Fibroblast of lung (primary cell): Measurements from ENCODE around the gene CCDC18. TPM values are rescaled to one million over a fixed set of nuclear protein-coding genes. Genes with fewer than 3 reads are reported as not detected.
"Not testable (repeated sequence)": the region's sequence is repeated elsewhere in the genome, so short reads cannot be mapped to it uniquely, and the experiment has no call there.

Experiments used
- DNase-seq, 2 donors: peaks; one replicate each; pipeline versions ENCODE4 v3.0.0 to v3.0.0-alpha.2; 2010; ENCODE audit warnings: low read depth in 2 of 2
- H2AFZ ChIP-seq: 2 replicates; pipeline ENCODE4 v1.5.1; 2012; ENCODE audit warnings: low read length, control low read depth, inconsistent platforms
- H3K27ac ChIP-seq: 2 replicates; pipeline ENCODE4 v1.5.1; 2011; ENCODE audit warnings: low read length, control low read depth; ENCODE audit not compliant: insufficient read depth
- H3K27me3 ChIP-seq: 2 replicates; pipeline ENCODE4 v1.5.1; 2011; ENCODE audit warnings: mild to moderate bottlenecking, low read length; ENCODE audit not compliant: control insufficient read depth, insufficient read depth
- H3K36me3 ChIP-seq: 2 replicates; pipeline ENCODE4 v1.5.1; 2011; ENCODE audit warnings: low read length; ENCODE audit not compliant: control insufficient read depth, insufficient read depth
- H3K4me1 ChIP-seq: 2 replicates; pipeline ENCODE4 v1.5.1; 2011; ENCODE audit warnings: low read length; ENCODE audit not compliant: control insufficient read depth, insufficient read depth; ENCODE audit errors: extremely low read depth
- H3K4me2 ChIP-seq: 2 replicates; pipeline ENCODE4 v1.5.1; 2011; ENCODE audit warnings: low read length, control low read depth; ENCODE audit not compliant: insufficient read depth; ENCODE audit errors: extremely low read depth
- H3K4me3 ChIP-seq, 4 experiments: fragments of 200-600 bp in 1 of 4; sonication (generic) in 1 of 4; replicated peaks in 1 of 4; 2 replicates each; pipeline ENCODE4 v1.5.1; 2011 to 2016; ENCODE audit warnings: low read length in 4 of 4, low read depth in 3 of 4, mild to moderate bottlenecking in 3 of 4, control low read depth in 2 of 4, inconsistent platforms in 1 of 4, mixed read lengths in 1 of 4; ENCODE audit not compliant: insufficient read depth in 1 of 4; ENCODE audit errors: control extremely low read depth in 1 of 4
- H3K79me2 ChIP-seq: 2 replicates; pipeline ENCODE4 v1.5.1; 2012; ENCODE audit warnings: mild to moderate bottlenecking, low read length, inconsistent platforms; ENCODE audit not compliant: control insufficient read depth, insufficient read depth
- H3K9ac ChIP-seq: 2 replicates; pipeline ENCODE4 v1.5.1; 2011; ENCODE audit warnings: mild to moderate bottlenecking, low read length, control low read depth; ENCODE audit not compliant: insufficient read depth
- H3K9me3 ChIP-seq: 2 replicates; pipeline ENCODE4 v1.5.1; 2012; ENCODE audit warnings: low read depth, low read length; ENCODE audit not compliant: control insufficient read depth, insufficient read depth
- H4K20me1 ChIP-seq: 2 replicates; pipeline ENCODE4 v1.5.1; 2011; ENCODE audit warnings: low read length; ENCODE audit not compliant: control insufficient read depth, insufficient read depth; ENCODE audit errors: extremely low read depth
- CTCF ChIP-seq, 2 donors: IDR thresholded peaks in 1 of 2; conservative IDR thresholded peaks in 1 of 2; 1 replicate in 1 of 2; 2 replicates in 1 of 2; pipeline ENCODE4 v1.5.1; 2011 to 2012; ENCODE audit warnings: low read length in 2 of 2, control low read depth in 1 of 2, inconsistent platforms in 1 of 2, low read depth in 1 of 2, mild to moderate bottlenecking in 1 of 2
- EZH2 ChIP-seq: IDR thresholded peaks from 2 replicates; pipeline ENCODE4 v1.5.1; 2012; ENCODE audit warnings: low read length, control low read depth, mild to moderate bottlenecking; ENCODE audit errors: missing control alignments
- polyA plus RNA-seq, 2 donors: library from polyadenylated mRNA; depleted of rRNA in 1 of 2; stranded (reverse) in 1 of 2; unstranded in 1 of 2; fragments of >200 nt; gene quantifications; 2 replicates each; pipeline ENCODE4 v1.2.1, GENCODE V29; 2011 to 2012; ENCODE audit warnings: missing spikeins in 1 of 2
- total RNA-seq: library from RNA; depleted of rRNA; stranded (reverse); fragments of >200 nt; gene quantifications from 2 replicates; pipeline ENCODE4 v1.2.1, GENCODE V29; 2014

Gene CCDC18
- total and polyA plus RNA-seq, 2 donors (not counting 1 experiment from before 2014, with no cell fraction given), result 3.1 to 15.4 TPM

DNA sequence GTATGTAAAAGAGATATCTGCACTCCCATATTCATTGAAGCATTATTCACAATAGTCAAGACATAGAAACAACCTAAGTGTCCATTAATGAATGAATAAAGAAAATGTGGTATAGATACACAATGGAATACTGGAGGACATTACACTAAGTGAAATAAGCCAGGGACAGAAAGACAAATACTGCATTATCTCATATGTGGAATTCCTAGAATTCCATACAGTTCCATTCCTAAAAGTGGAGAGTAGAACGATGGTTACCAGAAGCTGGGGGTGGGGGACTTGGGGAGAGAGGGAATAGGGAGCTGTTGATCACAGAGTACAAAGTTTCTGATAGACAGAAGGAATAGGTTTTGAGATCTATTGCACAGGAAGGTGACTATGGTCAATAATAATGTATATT, 7.7 kb upstream of the CCDC18 start:
- no peak overlapping the region for H2AFZ ChIP-seq
- TF ChIP-seq EZH2 (no peak), CTCF (conservative IDR thresholded peaks at IDR 0.05 in 1 of 2, IDR thresholded peaks at IDR 0.05 in 1 of 2; ENCODE audit: low read depth in 1 of 2, low read length in 2 of 2) (no peak)
- no peaks in the 10 kb centered on the region for H3K4me1 ChIP-seq
- H3K9ac ChIP-seq, result no peak overlapping the region
- no peaks in the 10 kb centered on the region for H3K36me3 ChIP-seq
- H3K27ac ChIP-seq, result no peak overlapping the region
- peak in 1 of 2 donors; percentile 49 for DNase-seq
- no peak overlapping the region for H3K4me3 ChIP-seq
- H3K4me2 ChIP-seq, result no peak overlapping the region
- no peaks in the 10 kb centered on the region for H3K9me3 ChIP-seq
- peaks cover 95% of the 10 kb centered on the region for H3K79me2 ChIP-seq
- no peaks in the 10 kb centered on the region for H3K27me3 ChIP-seq
- H4K20me1 ChIP-seq, result no peaks in the 10 kb centered on the region

GRCh38 chr1:93174638-93175037, 5.9 kb upstream of the CCDC18 start:
- not testable (repeated sequence) for H3K27ac ChIP-seq

DNA sequence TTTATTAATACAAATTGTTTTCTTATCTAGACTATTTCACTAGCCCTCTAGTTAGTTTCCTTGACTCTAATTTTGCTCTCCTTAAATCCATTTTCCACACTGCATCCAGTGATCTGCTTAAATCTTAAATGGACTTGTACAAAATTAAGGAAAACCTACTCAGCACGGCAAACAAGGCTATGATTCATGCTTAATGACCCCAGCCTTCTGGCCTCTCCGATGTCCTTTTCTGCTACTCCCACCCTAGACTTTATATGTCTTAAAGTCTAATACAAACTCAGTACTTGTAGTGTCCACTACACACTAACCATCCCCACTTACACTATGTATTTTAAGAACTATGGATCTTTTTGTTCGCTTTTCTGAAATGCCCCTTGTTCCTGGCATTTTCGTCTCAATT, 2.5 kb upstream of the CCDC18 start:
- Histone ChIP-seq H3K36me3 (no peaks in the 10 kb centered on the region), H3K4me1 (peaks cover 2% of the 10 kb centered on the region), H2AFZ (no peak overlapping the region), H3K27ac (peak overlapping the region; percentile 99), H3K4me2 (peak overlapping the region; percentile 82), H3K4me3 (peak overlapping the region; percentile 88 to 99 (median 94)), H3K9ac (no peak overlapping the region), H4K20me1 (no peaks in the 10 kb centered on the region), H3K79me2 (peaks cover 79% of the 10 kb centered on the region), H3K27me3 (no peaks in the 10 kb centered on the region), H3K9me3 (no peaks in the 10 kb centered on the region)
- peak; percentile 53 for DNase-seq
- no peak for TF ChIP-seq CTCF (conservative IDR thresholded peaks at IDR 0.05 in 1 of 2, IDR thresholded peaks at IDR 0.05 in 1 of 2; ENCODE audit: low read depth in 1 of 2, low read length in 2 of 2)
- no peak for TF ChIP-seq EZH2

More at GRCh38 chr1:93174638-93175037, 5.9 kb upstream of the CCDC18 start:
- H3K4me2 ChIP-seq, DNase-seq, H3K9ac ChIP-seq, H3K36me3 ChIP-seq, H4K20me1 ChIP-seq, H2AFZ ChIP-seq, H3K9me3 ChIP-seq, H3K27me3 ChIP-seq, H3K4me1 ChIP-seq, H3K4me3 ChIP-seq: not testable (repeated sequence)
- H3K79me2 ChIP-seq, result peaks cover 92% of the 10 kb centered on the region
